Fibroblast of villous mesenchyme (primary cell): ENCODE data around the gene CDKN1C. TPM values are rescaled to one million over a fixed set of nuclear protein-coding genes. Genes with fewer than 3 reads are reported as not detected.

Experiments used
- DNase-seq: peaks from one replicate; pipeline ENCODE4 v3.0.0-alpha.2; 2010; ENCODE audit warnings: low read depth
- H3K4me3 ChIP-seq: 2 replicates; pipeline ENCODE4 v1.5.1; 2011; ENCODE audit warnings: low read depth, mild to moderate bottlenecking, low read length
- CTCF ChIP-seq: IDR thresholded peaks from 2 replicates; pipeline ENCODE4 v1.5.1; 2012; ENCODE audit warnings: low read depth, mild to moderate bottlenecking, low read length; ENCODE audit not compliant: insufficient read depth
- total RNA-seq: library from RNA; depleted of rRNA; stranded (reverse); fragments of >200 nt; gene quantifications from 2 replicates; pipeline ENCODE4 v1.2.3, GENCODE V29; 2012

The CDKN1C gene
- total RNA-seq, 1 donor: 3.9 TPM

- no peak overlapping the region for H3K4me3 ChIP-seq
- TF ChIP-seq CTCF: no peak
- no peak for DNase-seq
These were observed 6.8 kb downstream of the CDKN1C start for GRCh38 chr11:2878782-2879181.

GRCh38 chr11:2877474-2877873 is 8.1 kb downstream of the CDKN1C start:
- H3K4me3 ChIP-seq: no peak overlapping the region
- TF ChIP-seq CTCF: no peak
- no peak for DNase-seq

GRCh38 chr11:2874963-2875362 is 10.6 kb downstream of the CDKN1C start:
- H3K4me3 ChIP-seq: no peak overlapping the region
- no peak for TF ChIP-seq CTCF
- DNase-seq: no peak

- no peak overlapping the region for H3K4me3 ChIP-seq
- peak; percentile 19 for DNase-seq
- TF ChIP-seq CTCF: no peak
These were observed 14.4 kb downstream of the CDKN1C start for GRCh38 chr11:2870969-2871680.

- peak; percentile 12 for TF ChIP-seq CTCF
- no peak overlapping the region for H3K4me3 ChIP-seq
These were observed 15.1 kb downstream of the CDKN1C start for GRCh38 chr11:2870460-2870859.

GRCh38 chr11:2869561-2870427 is 15.8 kb downstream of the CDKN1C start:
- DNase-seq: no peak
- TF ChIP-seq CTCF: no peak
- no peak overlapping the region for H3K4me3 ChIP-seq

More at GRCh38 chr11:2870460-2870859, 15.1 kb downstream of the CDKN1C start:
- DNase-seq: no peak
